ENCODE measurements around the gene SPN. TPM values are rescaled to one million over a fixed set of nuclear protein-coding genes. Genes with fewer than 3 reads are reported as not detected.

The SPN gene
- polyA plus RNA-seq, 2 of the 4 experiments (the other 2 are of a cell fraction): 0.03 TPM; not detected in 1

DNA sequence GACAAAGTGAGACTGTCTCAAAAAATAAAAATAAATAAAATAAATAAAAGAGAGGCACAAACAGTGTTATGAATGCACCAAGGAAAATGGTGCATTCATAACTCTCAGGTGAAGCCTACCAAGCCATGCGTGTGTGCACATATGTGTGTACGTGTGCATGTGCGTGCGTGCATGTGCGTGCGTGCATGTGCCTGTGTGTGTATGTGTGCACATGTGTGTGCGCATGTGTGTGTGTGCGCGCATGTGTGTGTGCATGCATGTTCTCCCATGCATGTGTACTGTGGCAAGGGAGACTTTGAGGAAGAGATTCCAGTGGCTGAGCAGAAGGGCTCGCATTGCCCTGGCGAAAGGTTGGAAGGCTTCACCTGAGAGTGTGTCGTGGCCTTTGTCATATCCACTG is 4.7 kb downstream of the SPN start:
- H3K27ac ChIP-seq: no peak overlapping the region
- ATAC-seq: no peak
- H3K4me2 ChIP-seq: no peak overlapping the region
- no peak for FAIRE-seq
- no peak for DNase-seq (ENCODE audit: low read depth in 1 of 2, low spot score in 1 of 2)
- no peak overlapping the region for H3K4me3 ChIP-seq
- WGBS (ENCODE audit: missing lambda C conversion rate): 94% methylated on average over 12 of the region's 12 CpGs
- no peaks in the 10 kb centered on the region for H3K9me3 ChIP-seq
- peaks cover 6% of the 10 kb centered on the region; the same call in 1 of the 3 replicates for H3K4me1 ChIP-seq
- POLR2A ChIA-PET: no interaction called here
- CTCF ChIA-PET: interaction anchor here (0.6 kb wide), 1 partner anchor 120 kb away, joined by 4 read pairs; no protein-coding TSS in a partner anchor
- TF ChIP-seq GATA3 (IDR thresholded peaks at IDR 0.05; ENCODE audit: borderline replicate concordance): no peak
- TF ChIP-seq HOXB13 (CRISPR knock-in tag; IDR thresholded peaks at IDR 0.05; ENCODE audit: low read depth): no peak
- no peak for TF ChIP-seq MAFK (IDR thresholded peaks at IDR 0.05; ENCODE audit: partially characterized antibody)
- no peak for TF ChIP-seq TP53 (CRISPR knock-in tag; IDR thresholded peaks at IDR 0.05)
- no peak for TF ChIP-seq JUNB (IDR thresholded peaks at IDR 0.05)
- no peak for TF ChIP-seq E2F6 (IDR thresholded peaks at IDR 0.05; ENCODE audit: borderline replicate concordance, low read depth)
- no peak for TF ChIP-seq MAZ (IDR thresholded peaks at IDR 0.05; ENCODE audit: borderline replicate concordance, low read depth, low read length)
- TF ChIP-seq HOXB5 (CRISPR knock-in tag; IDR thresholded peaks at IDR 0.05): no peak

DNA sequence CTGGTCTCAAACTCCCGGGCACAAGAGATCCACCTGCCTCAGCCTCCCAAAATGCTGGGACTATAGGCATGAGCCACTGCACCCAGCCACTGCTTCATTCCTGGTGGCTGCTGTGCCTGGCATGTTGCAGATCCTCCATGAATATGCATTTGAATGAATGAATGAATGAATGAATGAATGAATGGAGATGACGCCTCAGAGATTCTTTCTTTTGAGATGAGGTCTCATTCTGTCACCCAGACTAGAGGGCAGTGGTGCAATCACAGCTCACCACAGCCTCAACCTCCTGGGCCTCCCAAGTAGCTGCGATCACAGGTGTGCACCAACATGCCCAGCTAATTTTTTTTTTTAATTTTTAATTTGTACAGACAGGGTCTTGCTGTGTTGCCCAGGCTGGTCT is 5.2 kb downstream of the SPN start:
- Histone ChIP-seq H3K4me2 (no peak overlapping the region), H3K4me1 (peaks cover 6% of the 10 kb centered on the region; the same call in 1 of the 3 replicates), H3K4me3 (no peak overlapping the region), H3K9me3 (no peaks in the 10 kb centered on the region), H3K27ac (no peak overlapping the region)
- POLR2A ChIA-PET: no interaction called here
- ATAC-seq: no peak
- no peak for DNase-seq (ENCODE audit: low read depth in 1 of 2, low spot score in 1 of 2)
- 73% methylated on average over 3 of the region's 3 CpGs for WGBS (ENCODE audit: missing lambda C conversion rate)
- CTCF ChIA-PET: interaction anchor here (0.6 kb wide), 1 partner anchor 121 kb away, joined by 4 read pairs; no protein-coding TSS in a partner anchor
- FAIRE-seq: no peak
- no peak for TF ChIP-seq RARB (CRISPR knock-in tag; IDR thresholded peaks at IDR 0.05)
- no peak for TF ChIP-seq E2F6 (IDR thresholded peaks at IDR 0.05; ENCODE audit: borderline replicate concordance, low read depth)
- TF ChIP-seq KDM5A (IDR thresholded peaks at IDR 0.05): no peak
- TF ChIP-seq FOSB (CRISPR knock-in tag; IDR thresholded peaks at IDR 0.05): no peak
- TF ChIP-seq EHMT2 (IDR thresholded peaks at IDR 0.05; ENCODE audit: low read depth): no peak
- no peak for TF ChIP-seq HDAC2 (IDR thresholded peaks at IDR 0.05)
- TF ChIP-seq HOXB5 (CRISPR knock-in tag; IDR thresholded peaks at IDR 0.05): no peak
- TF ChIP-seq HOXB13 (CRISPR knock-in tag; IDR thresholded peaks at IDR 0.05; ENCODE audit: low read depth): no peak
- no peak for TF ChIP-seq CTCF (IDR thresholded peaks at IDR 0.05)
- no peak for TF ChIP-seq PBX3 (IDR thresholded peaks at IDR 0.05)
- no peak for TF ChIP-seq HMGXB4 (CRISPR knock-in tag; IDR thresholded peaks at IDR 0.05; ENCODE audit: borderline replicate concordance)
- TF ChIP-seq MAZ (IDR thresholded peaks at IDR 0.05; ENCODE audit: borderline replicate concordance, low read depth, low read length): no peak
- no peak for TF ChIP-seq HES2 (IDR thresholded peaks at IDR 0.05)
- no peak for TF ChIP-seq SREBF2 (IDR thresholded peaks at IDR 0.05)
- TF ChIP-seq BHLHE40 (IDR thresholded peaks at IDR 0.05; ENCODE audit: low read depth, low read length): no peak
- no peak for TF ChIP-seq MAFK (IDR thresholded peaks at IDR 0.05; ENCODE audit: partially characterized antibody)
- no peak for TF ChIP-seq ELK1 (IDR thresholded peaks at IDR 0.05; ENCODE audit: low read depth, low read length)
- no peak for TF ChIP-seq MYC (IDR thresholded peaks at IDR 0.05; ENCODE audit: borderline replicate concordance, low read length)
- no peak for TF ChIP-seq RFX5 (IDR thresholded peaks at IDR 0.05)

Data from A549 (cell line).